Karpas-422 (cell line): Measurements from ENCODE around the gene RARB. TPM values are rescaled to one million over a fixed set of nuclear protein-coding genes. Genes with fewer than 3 reads are reported as not detected.

Experiments
- DNase-seq: peaks from one replicate; pipeline ENCODE4 v3.0.0-alpha.2; 2015
- H2AFZ ChIP-seq: fragments of 200-600 bp; sonication (generic); 2 replicates; pipeline ENCODE4 v1.6.1; 2014; ENCODE audit warnings: antibody characterized with exemption, low read length, mixed read lengths
- H3K27ac ChIP-seq: fragments of 200-600 bp; sonication (generic); 2 replicates; pipeline ENCODE4 v1.5.1; 2014; ENCODE audit warnings: mild to moderate bottlenecking, low read length, moderate library complexity
- H3K27me3 ChIP-seq: fragments of 200-600 bp; sonication (generic); 2 replicates; pipeline ENCODE4 v1.6.1; 2014; ENCODE audit warnings: low read length, mixed read lengths
- H3K36me3 ChIP-seq: fragments of 200-600 bp; sonication (generic); 2 replicates; pipeline ENCODE4 v1.6.1; 2014; ENCODE audit warnings: low read length, mixed read lengths; ENCODE audit not compliant: insufficient read depth
- H3K4me1 ChIP-seq: fragments of 200-600 bp; sonication (generic); 2 replicates; pipeline ENCODE4 v1.6.1; 2014; ENCODE audit warnings: mild to moderate bottlenecking, low read length, mixed read lengths
- H3K4me2 ChIP-seq: fragments of 200-600 bp; sonication (generic); 2 replicates; pipeline ENCODE4 v1.6.1; 2014; ENCODE audit warnings: low read length, low read depth, mild to moderate bottlenecking; ENCODE audit not compliant: poor library complexity, severe bottlenecking
- H3K4me3 ChIP-seq: fragments of 200-600 bp; sonication (generic); 2 replicates; pipeline ENCODE4 v1.5.1; 2014; ENCODE audit warnings: mild to moderate bottlenecking, antibody characterized with exemption, low read length, mixed read lengths
- H3K79me2 ChIP-seq: fragments of 200-600 bp; sonication (generic); 2 replicates; pipeline ENCODE4 v1.6.1; 2014; ENCODE audit warnings: mild to moderate bottlenecking, low read length, mixed read lengths
- H3K9ac ChIP-seq: fragments of 200-600 bp; sonication (generic); 2 replicates; pipeline ENCODE4 v1.6.0; 2014; ENCODE audit warnings: low read length
- H3K9me2 ChIP-seq: fragments of 200-600 bp; sonication (generic), shearing (Covaris generic); replicated peaks from 2 replicates; pipeline ENCODE4 v1.6.0; 2014; ENCODE audit warnings: mild to moderate bottlenecking, low read length, moderate library complexity; ENCODE audit not compliant: insufficient read depth
- H3K9me3 ChIP-seq: fragments of 300-700, 200-600 bp; sonication (generic); 2 replicates; pipeline ENCODE4 v1.6.1; 2014; ENCODE audit warnings: low read length, mixed read lengths
- H4K20me1 ChIP-seq: fragments of 200-600 bp; sonication (generic); 2 replicates; pipeline ENCODE4 v1.6.1; 2014; ENCODE audit warnings: mild to moderate bottlenecking, antibody characterized with exemption, low read length, low read depth; ENCODE audit not compliant: insufficient read depth
- total RNA-seq: library from RNA; depleted of rRNA; stranded (reverse); fragments of >200 nt; shearing (Covaris generic); gene quantifications from 2 replicates; pipeline ENCODE4 v1.2.3, GENCODE V29; 2014; ENCODE audit warnings: low replicate concordance

The RARB gene
- total RNA-seq, 1 experiment from 2014 or later: not detected

- no peak overlapping the region for H3K27ac ChIP-seq
- no peak overlapping the region for H3K4me2 ChIP-seq
- DNase-seq: no peak
- no peaks in the 10 kb centered on the region for H3K79me2 ChIP-seq
- H3K9ac ChIP-seq: no peak overlapping the region
- no peaks in the 10 kb centered on the region for H3K9me2 ChIP-seq
- H4K20me1 ChIP-seq: no peaks in the 10 kb centered on the region
- H3K9me3 ChIP-seq: no peaks in the 10 kb centered on the region
- H3K36me3 ChIP-seq: no peaks in the 10 kb centered on the region
- no peak overlapping the region for H2AFZ ChIP-seq
- H3K4me3 ChIP-seq: no peak overlapping the region
- H3K27me3 ChIP-seq: no peaks in the 10 kb centered on the region
- no peaks in the 10 kb centered on the region for H3K4me1 ChIP-seq
Observed at GRCh38 chr3:25483456-25483855, 55.4 kb downstream of the RARB start.

GRCh38 chr3:25485673-25486072, 57.6 kb downstream of the RARB start:
- no peaks in the 10 kb centered on the region for H3K27me3 ChIP-seq
- no peak for DNase-seq
- H3K4me2 ChIP-seq: no peak overlapping the region
- H3K9me3 ChIP-seq: no peaks in the 10 kb centered on the region
- no peak overlapping the region for H2AFZ ChIP-seq
- no peak overlapping the region for H3K9ac ChIP-seq
- no peak overlapping the region for H3K4me3 ChIP-seq
- H3K27ac ChIP-seq: no peak overlapping the region
- no peaks in the 10 kb centered on the region for H4K20me1 ChIP-seq
- no peaks in the 10 kb centered on the region for H3K79me2 ChIP-seq
- H3K36me3 ChIP-seq: no peaks in the 10 kb centered on the region
- H3K9me2 ChIP-seq: no peaks in the 10 kb centered on the region
- H3K4me1 ChIP-seq: no peaks in the 10 kb centered on the region

- Histone ChIP-seq H3K79me2 (no peaks in the 10 kb centered on the region), H2AFZ (no peak overlapping the region), H3K9ac (no peak overlapping the region), H4K20me1 (no peaks in the 10 kb centered on the region), H3K9me3 (no peaks in the 10 kb centered on the region), H3K9me2 (no peaks in the 10 kb centered on the region), H3K27me3 (no peaks in the 10 kb centered on the region), H3K36me3 (no peaks in the 10 kb centered on the region), H3K4me3 (no peak overlapping the region), H3K4me1 (no peaks in the 10 kb centered on the region), H3K4me2 (no peak overlapping the region), H3K27ac (no peak overlapping the region)
- DNase-seq: no peak
Observed at GRCh38 chr3:25486932-25487331, 58.9 kb downstream of the RARB start.

GRCh38 chr3:25489858-25490593, 62.0 kb downstream of the RARB start:
- Histone ChIP-seq H3K79me2 (no peaks in the 10 kb centered on the region), H3K9ac (no peak overlapping the region), H3K9me2 (no peaks in the 10 kb centered on the region), H3K4me1 (no peaks in the 10 kb centered on the region), H3K4me2 (no peak overlapping the region), H3K9me3 (peaks cover 13% of the 10 kb centered on the region), H4K20me1 (no peaks in the 10 kb centered on the region), H3K4me3 (no peak overlapping the region), H2AFZ (no peak overlapping the region), H3K27ac (no peak overlapping the region), H3K27me3 (no peaks in the 10 kb centered on the region), H3K36me3 (no peaks in the 10 kb centered on the region)
- no peak for DNase-seq

- no peaks in the 10 kb centered on the region for H3K36me3 ChIP-seq
- H2AFZ ChIP-seq: no peak overlapping the region
- no peaks in the 10 kb centered on the region for H4K20me1 ChIP-seq
- no peak overlapping the region for H3K4me3 ChIP-seq
- no peak overlapping the region for H3K27ac ChIP-seq
- H3K4me1 ChIP-seq: no peaks in the 10 kb centered on the region
- DNase-seq: no peak
- no peak overlapping the region for H3K4me2 ChIP-seq
- H3K9ac ChIP-seq: no peak overlapping the region
- no peaks in the 10 kb centered on the region for H3K79me2 ChIP-seq
- peaks cover 13% of the 10 kb centered on the region for H3K9me3 ChIP-seq
- H3K9me2 ChIP-seq: no peaks in the 10 kb centered on the region
- H3K27me3 ChIP-seq: no peaks in the 10 kb centered on the region; the same call in 1 of the 2 replicates
Observed at GRCh38 chr3:25493246-25493645, 65.2 kb downstream of the RARB start.

- no peaks in the 10 kb centered on the region for H3K36me3 ChIP-seq
- H3K79me2 ChIP-seq: no peaks in the 10 kb centered on the region
- no peaks in the 10 kb centered on the region for H4K20me1 ChIP-seq
- H3K27me3 ChIP-seq: no peaks in the 10 kb centered on the region; the same call in 1 of the 2 replicates
- no peaks in the 10 kb centered on the region for H3K9me2 ChIP-seq
- DNase-seq: no peak
- H3K27ac ChIP-seq: no peak overlapping the region
- H3K9me3 ChIP-seq: peaks cover 13% of the 10 kb centered on the region
- H3K4me3 ChIP-seq: no peak overlapping the region
- H3K4me2 ChIP-seq: no peak overlapping the region
- H2AFZ ChIP-seq: no peak overlapping the region
- no peaks in the 10 kb centered on the region for H3K4me1 ChIP-seq
- H3K9ac ChIP-seq: no peak overlapping the region
Observed at GRCh38 chr3:25493786-25494185, 65.7 kb downstream of the RARB start.

- Histone ChIP-seq H3K27ac (no peak overlapping the region), H2AFZ (no peak overlapping the region), H3K9ac (no peak overlapping the region), H3K4me1 (no peaks in the 10 kb centered on the region), H3K9me2 (no peaks in the 10 kb centered on the region), H4K20me1 (no peaks in the 10 kb centered on the region), H3K36me3 (no peaks in the 10 kb centered on the region), H3K79me2 (no peaks in the 10 kb centered on the region), H3K4me3 (no peak overlapping the region), H3K4me2 (no peak overlapping the region), H3K27me3 (no peaks in the 10 kb centered on the region; the same call in 1 of the 2 replicates), H3K9me3 (peaks cover 13% of the 10 kb centered on the region)
- DNase-seq: no peak
Observed at GRCh38 chr3:25495304-25495703, 67.2 kb downstream of the RARB start.

GRCh38 chr3:25495726-25496253, 67.7 kb downstream of the RARB start:
- Histone ChIP-seq H3K27me3 (no peaks in the 10 kb centered on the region; the same call in 1 of the 2 replicates), H3K9me2 (no peaks in the 10 kb centered on the region), H3K36me3 (no peaks in the 10 kb centered on the region), H3K9me3 (peaks cover 13% of the 10 kb centered on the region), H3K4me2 (no peak overlapping the region), H3K27ac (no peak overlapping the region), H3K9ac (no peak overlapping the region), H4K20me1 (no peaks in the 10 kb centered on the region), H2AFZ (no peak overlapping the region), H3K79me2 (no peaks in the 10 kb centered on the region), H3K4me1 (no peaks in the 10 kb centered on the region), H3K4me3 (no peak overlapping the region)
- no peak for DNase-seq
